H9 (cell line): ENCODE measurements around the gene FBXO10. TPM values are rescaled to one million over a fixed set of nuclear protein-coding genes. Genes with fewer than 3 reads are reported as not detected.

ENCODE experiments used
- DNase-seq: peaks from one replicate; pipeline ENCODE4 v3.0.0-alpha.2; 2017
- H2AFZ ChIP-seq: one replicate; pipeline ENCODE4 v1.6.1; 2013; ENCODE audit warnings: mild to moderate bottlenecking, low read length, control low read depth, moderate library complexity
- H2AK5ac ChIP-seq: 2 replicates; pipeline ENCODE4 v1.6.1; 2013; ENCODE audit warnings: low read length, control low read depth, mixed read lengths; ENCODE audit not compliant: insufficient read length
- H2BK120ac ChIP-seq: one replicate; pipeline ENCODE4 v1.6.1; 2013; ENCODE audit warnings: low read depth, mild to moderate bottlenecking, low read length, control low read depth, inconsistent platforms; ENCODE audit not compliant: poor library complexity, severe bottlenecking
- H2BK12ac ChIP-seq: 2 replicates; pipeline ENCODE4 v1.6.1; 2013; ENCODE audit warnings: low read length, control low read depth, mixed read lengths, low read depth; ENCODE audit not compliant: insufficient read length
- H2BK15ac ChIP-seq: 2 replicates; pipeline ENCODE4 v1.6.1; 2013; ENCODE audit warnings: low read depth, low read length, control low read depth
- H2BK20ac ChIP-seq: one replicate; pipeline ENCODE4 v1.6.1; 2013; ENCODE audit warnings: low read depth, mild to moderate bottlenecking, low read length, control low read depth, inconsistent platforms; ENCODE audit not compliant: poor library complexity, severe bottlenecking
- H2BK5ac ChIP-seq: 2 replicates; pipeline ENCODE4 v1.6.1; 2013; ENCODE audit warnings: low read length, control low read depth, mixed read lengths; ENCODE audit not compliant: insufficient read length
- H3K14ac ChIP-seq: 2 replicates; pipeline ENCODE4 v1.6.1; 2013; ENCODE audit warnings: low read length, control low read depth; ENCODE audit not compliant: insufficient read depth
- H3K18ac ChIP-seq: 2 replicates; pipeline ENCODE4 v1.6.1; 2013; ENCODE audit warnings: low read depth, mild to moderate bottlenecking, mixed read lengths, low read length, control low read depth; ENCODE audit not compliant: insufficient read length
- H3K23ac ChIP-seq: 2 replicates; pipeline ENCODE4 v1.6.1; 2013; ENCODE audit warnings: low read length, control low read depth, mixed read lengths, low read depth; ENCODE audit not compliant: insufficient read length
- H3K23me2 ChIP-seq: 2 replicates; pipeline ENCODE4 v1.6.1; 2013; ENCODE audit warnings: low read depth, mild to moderate bottlenecking, mixed read lengths, low read length, control low read depth; ENCODE audit not compliant: insufficient read length, poor library complexity, severe bottlenecking
- H3K27ac ChIP-seq: 2 replicates; pipeline ENCODE4 v1.5.1; 2013; ENCODE audit warnings: low read length, control low read depth, mixed read lengths, low read depth; ENCODE audit not compliant: insufficient read length
- H3K27me3 ChIP-seq: 2 replicates; pipeline ENCODE4 v1.6.1; 2013; ENCODE audit warnings: low read length, control low read depth, inconsistent platforms; ENCODE audit not compliant: insufficient read depth
- H3K4ac ChIP-seq: 2 replicates; pipeline ENCODE4 v1.6.1; 2013; ENCODE audit warnings: low read depth, mild to moderate bottlenecking, control low read depth, inconsistent platforms, low read length, moderate library complexity
- H3K4me1 ChIP-seq: 2 replicates; pipeline ENCODE4 v1.6.1; 2013; ENCODE audit warnings: low read length, control low read depth, inconsistent platforms; ENCODE audit not compliant: insufficient read depth
- H3K4me2 ChIP-seq: 2 replicates; pipeline ENCODE4 v1.6.1; 2013; ENCODE audit warnings: low read length, control low read depth, mixed read lengths; ENCODE audit not compliant: insufficient read length, insufficient read depth
- H3K56ac ChIP-seq: 2 replicates; pipeline ENCODE4 v1.6.1; 2013; ENCODE audit warnings: low read depth, mild to moderate bottlenecking, mixed read lengths, low read length, control low read depth; ENCODE audit not compliant: insufficient read length
- H3K79me1 ChIP-seq: 2 replicates; pipeline ENCODE4 v1.6.1; 2013; ENCODE audit warnings: low read depth, mild to moderate bottlenecking, moderate library complexity, low read length, control low read depth, inconsistent platforms; ENCODE audit not compliant: insufficient read depth, poor library complexity, severe bottlenecking
- H3K79me2 ChIP-seq: 2 replicates; pipeline ENCODE4 v1.6.1; 2013; ENCODE audit warnings: low read length, control low read depth, inconsistent platforms; ENCODE audit not compliant: insufficient read depth
- H3K9ac ChIP-seq: 2 replicates; pipeline ENCODE4 v1.6.1; 2013; ENCODE audit warnings: low read length, control low read depth, mixed read lengths; ENCODE audit not compliant: insufficient read length; ENCODE audit errors: extremely low read depth
- H3K9me3 ChIP-seq: one replicate; pipeline ENCODE4 v1.6.1; 2013; ENCODE audit warnings: low read depth, low read length, inconsistent platforms; ENCODE audit not compliant: control insufficient read depth
- H3T11ph ChIP-seq: one replicate; pipeline ENCODE4 v1.6.1; 2013; ENCODE audit warnings: mild to moderate bottlenecking, low read length, control low read depth, inconsistent platforms
- H4K20me1 ChIP-seq: one replicate; pipeline ENCODE4 v1.6.1; 2013; ENCODE audit not compliant: control insufficient read depth, insufficient read length, insufficient read depth
- H4K5ac ChIP-seq: 2 replicates; pipeline ENCODE4 v1.6.1; 2013; ENCODE audit warnings: low read depth, mild to moderate bottlenecking, mixed read lengths, low read length, control low read depth; ENCODE audit not compliant: insufficient read length
- H4K8ac ChIP-seq: replicated peaks from 2 replicates; pipeline ENCODE4 v1.6.1; 2013; ENCODE audit warnings: low read length, control low read depth, mixed read lengths, low read depth; ENCODE audit not compliant: insufficient read length
- H4K91ac ChIP-seq: 2 replicates; pipeline ENCODE4 v1.6.1; 2013; ENCODE audit warnings: low read depth, mild to moderate bottlenecking, moderate library complexity, mixed read lengths, low read length, control low read depth; ENCODE audit not compliant: insufficient read length
- H3K27ac Mint-ChIP-seq, 3 experiments: 2 replicates in 2 of 3; 3 replicates in 1 of 3; pipeline ENCODE4 v1.8.0; 2020 to 2021; ENCODE audit warnings: mixed read lengths in 3 of 3, mild to moderate bottlenecking in 1 of 3, moderate library complexity in 1 of 3
- H3K27me3 Mint-ChIP-seq: 2 replicates; pipeline ENCODE4 v1.8.0; 2021; ENCODE audit warnings: low read depth, mild to moderate bottlenecking, moderate library complexity, mixed read lengths
- H3K36me3 Mint-ChIP-seq, 3 experiments: 2 replicates in 2 of 3; 3 replicates in 1 of 3; pipeline ENCODE4 v1.8.0; 2020 to 2021; ENCODE audit warnings: low read depth in 3 of 3, mixed read lengths in 3 of 3; ENCODE audit not compliant: insufficient read depth in 1 of 3
- H3K4me1 Mint-ChIP-seq, 2 experiments: 2 replicates each; pipeline ENCODE4 v1.8.0; 2020; ENCODE audit warnings: mixed read lengths in 2 of 2
- H3K4me3 Mint-ChIP-seq, 2 experiments: 2 replicates in 1 of 2; 3 replicates in 1 of 2; pipeline ENCODE4 v1.8.0; 2020 to 2021; ENCODE audit warnings: mild to moderate bottlenecking in 2 of 2, mixed read lengths in 2 of 2, moderate library complexity in 1 of 2
- H3K9me3 Mint-ChIP-seq, 2 experiments: 2 replicates in 1 of 2; 3 replicates in 1 of 2; pipeline ENCODE4 v1.8.0; 2020; ENCODE audit warnings: mild to moderate bottlenecking in 2 of 2, mixed read lengths in 2 of 2, moderate library complexity in 1 of 2
- WGBS: extraction: QIAGEN DNeasy Blood & Tissue Kit; methylation state at CpG from one replicate; pipeline ENCODE4 v1.1.7; 2013; ENCODE audit warnings: missing lambda C conversion rate, low lambda C conversion rate, mixed read lengths; ENCODE audit not compliant: insufficient read length; ENCODE audit errors: extremely low coverage; 5-methylcytosine and 5-hydroxymethylcytosine counted together
- total RNA-seq: library from RNA; stranded (reverse); gene quantifications from 2 replicates; pipeline ENCODE4 v1.2.1, GENCODE V29; 2021
- TF ChIP-seq, protein P1 (sequence below): fragments of 200-600 bp; sonication (generic); conservative IDR thresholded peaks from 3 replicates; pipeline ENCODE4 v1.8.0; 2021; ENCODE audit warnings: antibody characterized with exemption, mild to moderate bottlenecking

The FBXO10 gene
- total RNA-seq, 1 experiment from 2014 or later = 16.8 TPM

DNA sequence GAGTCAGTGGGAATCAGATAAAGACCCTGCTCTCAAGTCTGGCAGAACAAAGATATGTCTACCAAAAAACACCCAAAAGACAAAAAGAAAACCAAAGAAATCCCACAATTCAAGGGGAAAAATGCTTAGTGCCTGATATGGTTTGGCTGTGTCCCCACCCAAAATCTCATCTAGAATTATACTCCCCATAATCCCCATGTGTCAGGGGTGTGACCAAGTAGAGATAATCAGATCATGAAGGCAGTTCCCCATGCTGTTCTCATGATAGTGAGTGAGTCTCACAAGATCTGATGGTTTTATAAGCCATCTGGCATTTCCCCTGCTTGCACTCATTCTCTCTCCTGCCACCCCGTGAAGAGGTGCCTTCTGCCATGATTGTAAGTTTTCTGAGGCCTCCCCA, 13.4 kb downstream of the FBXO10 start:
- Histone ChIP-seq H3T11ph (no peak overlapping the region), H3K14ac (no peak overlapping the region), H3K18ac (no peak overlapping the region), H3K79me2 (no peaks in the 10 kb centered on the region), H3K27me3 (no peaks in the 10 kb centered on the region), H3K56ac (no peak overlapping the region), H3K27ac (no peak overlapping the region), H3K4me1 (peaks cover 7% of the 10 kb centered on the region), H2BK5ac (no peak overlapping the region), H4K20me1 (no peaks in the 10 kb centered on the region), H4K91ac (no peak overlapping the region), H3K4me2 (no peak overlapping the region), H3K9ac (no peak overlapping the region), H4K5ac (no peak overlapping the region), H2BK120ac (no peak overlapping the region), H3K79me1 (no peaks in the 10 kb centered on the region), H4K8ac (no peak overlapping the region), H2BK20ac (no peak overlapping the region), H3K4ac (no peak overlapping the region), H2AFZ (no peak overlapping the region), H3K23ac (no peak overlapping the region), H2AK5ac (no peak overlapping the region), H3K23me2 (no peaks in the 10 kb centered on the region), H2BK12ac (no peak overlapping the region), H2BK15ac (no peak overlapping the region), H3K9me3 (no peaks in the 10 kb centered on the region)
- TF ChIP-seq, protein P1, sequence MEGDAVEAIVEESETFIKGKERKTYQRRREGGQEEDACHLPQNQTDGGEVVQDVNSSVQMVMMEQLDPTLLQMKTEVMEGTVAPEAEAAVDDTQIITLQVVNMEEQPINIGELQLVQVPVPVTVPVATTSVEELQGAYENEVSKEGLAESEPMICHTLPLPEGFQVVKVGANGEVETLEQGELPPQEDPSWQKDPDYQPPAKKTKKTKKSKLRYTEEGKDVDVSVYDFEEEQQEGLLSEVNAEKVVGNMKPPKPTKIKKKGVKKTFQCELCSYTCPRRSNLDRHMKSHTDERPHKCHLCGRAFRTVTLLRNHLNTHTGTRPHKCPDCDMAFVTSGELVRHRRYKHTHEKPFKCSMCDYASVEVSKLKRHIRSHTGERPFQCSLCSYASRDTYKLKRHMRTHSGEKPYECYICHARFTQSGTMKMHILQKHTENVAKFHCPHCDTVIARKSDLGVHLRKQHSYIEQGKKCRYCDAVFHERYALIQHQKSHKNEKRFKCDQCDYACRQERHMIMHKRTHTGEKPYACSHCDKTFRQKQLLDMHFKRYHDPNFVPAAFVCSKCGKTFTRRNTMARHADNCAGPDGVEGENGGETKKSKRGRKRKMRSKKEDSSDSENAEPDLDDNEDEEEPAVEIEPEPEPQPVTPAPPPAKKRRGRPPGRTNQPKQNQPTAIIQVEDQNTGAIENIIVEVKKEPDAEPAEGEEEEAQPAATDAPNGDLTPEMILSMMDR = no peak
- no peak overlapping the region for H3K4me3 Mint-ChIP-seq
- peaks cover 25 to 26% (median 25%) of the 10 kb centered on the region in 3 experiments for H3K36me3 Mint-ChIP-seq
- H3K27me3 Mint-ChIP-seq = peaks cover 2% of the 10 kb centered on the region; the same call in 1 of the 2 replicates
- H3K9me3 Mint-ChIP-seq = peaks cover 23 to 24% of the 10 kb centered on the region in 2 experiments
- peaks cover 29 to 49% of the 10 kb centered on the region in 2 experiments for H3K4me1 Mint-ChIP-seq
- DNase-seq = no peak
- H3K27ac Mint-ChIP-seq = no peak overlapping the region
- WGBS = no CpG with 5 or more reads among the region's 1 CpG
